Prostate gland (tissue), 2 donors: ENCODE results near the gene LCOR.

Experiments
- CTCF ChIP-seq, 4 experiments: fragments of 200-600 bp in 2 of 4; fragments of 450-650 bp in 2 of 4; sonication (generic) in 2 of 4; IDR thresholded peaks; 1 replicate in 3 of 4; 2 replicates in 1 of 4; pipeline ENCODE4 v1.5.1; 2016 to 2019; ENCODE audit warnings: antibody characterized with exemption in 4 of 4, mild to moderate bottlenecking in 2 of 4, moderate library complexity in 2 of 4
- POLR2A ChIP-seq: fragments of 450-650 bp; IDR thresholded peaks from one replicate; pipeline ENCODE4 v1.6.1; 2016; ENCODE audit warnings: antibody characterized with exemption, mild to moderate bottlenecking
- POLR2AphosphoS5 ChIP-seq: sonication (generic); formaldehyde crosslinking; IDR thresholded peaks from one replicate; pipeline ENCODE4 v1.6.1; 2017; ENCODE audit warnings: antibody characterized with exemption

- TF ChIP-seq CTCF (IDR thresholded peaks at IDR 0.05): no peak
- no peak for TF ChIP-seq POLR2AphosphoS5
- TF ChIP-seq POLR2A: no peak
Measured at GRCh38 chr10:97034301-97034700, 202.2 kb downstream of the LCOR start.
